IPS-20b (cell line): Measurements from ENCODE around the gene CYP1A2.

ENCODE experiments used
- H3K27ac ChIP-seq: one replicate; pipeline ENCODE4 v1.5.1; 2013; ENCODE audit warnings: low read length
- H3K27me3 ChIP-seq: 2 replicates; pipeline ENCODE4 v1.6.1; 2013; ENCODE audit warnings: mild to moderate bottlenecking, low read length, inconsistent platforms; ENCODE audit not compliant: insufficient read depth
- H3K36me3 ChIP-seq: 2 replicates; pipeline ENCODE4 v1.6.1; 2013; ENCODE audit warnings: low read depth, mild to moderate bottlenecking, inconsistent platforms, low read length, moderate library complexity; ENCODE audit not compliant: insufficient read depth
- H3K4me1 ChIP-seq: 2 replicates; pipeline ENCODE4 v1.6.1; 2013; ENCODE audit warnings: mild to moderate bottlenecking, control low read depth, inconsistent platforms, low read length, moderate library complexity; ENCODE audit not compliant: insufficient read depth
- H3K4me3 ChIP-seq: 2 replicates; pipeline ENCODE4 v1.5.1; 2013; ENCODE audit warnings: mild to moderate bottlenecking, low read length, inconsistent platforms
- H3K9ac ChIP-seq: 2 replicates; pipeline ENCODE4 v1.6.1; 2013; ENCODE audit warnings: low read depth, mild to moderate bottlenecking, inconsistent platforms, low read length, moderate library complexity
- H3K9me3 ChIP-seq: 2 replicates; pipeline ENCODE4 v1.6.1; 2013; ENCODE audit warnings: mild to moderate bottlenecking, low read depth, low read length, inconsistent platforms; ENCODE audit not compliant: insufficient read depth

The CYP1A2 gene

DNA sequence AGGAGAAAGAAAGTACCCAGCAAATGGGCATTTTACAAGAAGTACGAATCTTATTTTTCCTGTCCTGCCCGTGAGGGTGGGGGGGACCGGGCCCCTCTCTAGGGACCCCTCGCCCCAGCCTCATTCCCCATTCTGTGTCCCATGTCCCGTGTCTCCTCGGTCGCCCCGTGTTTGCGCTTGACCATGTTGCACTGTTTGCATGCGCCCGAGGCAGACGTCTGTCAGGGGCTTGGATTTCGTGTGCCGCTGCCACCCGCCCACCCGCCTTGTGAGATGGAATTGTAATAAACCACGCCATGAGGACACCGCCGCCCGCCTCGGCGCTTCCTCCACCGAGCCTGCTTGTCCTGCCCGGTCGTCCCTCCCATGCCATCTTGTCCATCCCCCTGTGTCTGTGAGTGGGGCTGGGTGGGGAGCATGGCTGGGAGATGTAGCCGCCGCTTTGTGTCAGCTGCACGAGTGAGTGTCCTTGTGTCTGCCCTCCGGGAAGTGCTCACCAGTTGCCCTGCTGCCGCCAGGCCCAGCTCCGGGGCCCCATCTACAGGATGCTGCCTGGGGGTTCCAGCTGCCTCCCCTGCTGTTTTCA is 54.3 kb downstream of the CYP1A2 start:
- Histone ChIP-seq H3K4me1 (no peaks in the 10 kb centered on the region), H3K9ac (no peak overlapping the region), H3K36me3 (peaks cover 34% of the 10 kb centered on the region)

DNA sequence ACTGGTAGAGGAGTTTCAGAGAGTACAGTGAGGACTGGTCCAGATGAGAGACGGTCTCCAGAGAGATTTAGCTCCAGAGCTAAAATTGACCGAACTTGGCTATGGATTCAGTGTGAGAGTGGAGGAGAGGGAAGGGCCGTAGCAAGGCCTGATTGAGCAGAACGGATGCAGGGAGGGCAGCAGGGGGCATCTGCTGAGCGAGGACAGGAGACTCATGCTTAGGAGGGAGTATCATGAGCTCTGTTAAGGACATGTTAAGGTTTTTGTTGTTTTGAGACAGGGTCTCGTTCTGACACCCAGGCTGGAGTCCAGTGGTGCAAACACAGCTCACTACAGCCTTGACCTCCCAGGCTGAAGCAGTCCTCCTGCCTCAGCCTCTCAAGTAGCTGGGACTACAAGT is 56.3 kb downstream of the CYP1A2 start:
- peaks cover 30% of the 10 kb centered on the region for H3K36me3 ChIP-seq
- no peak overlapping the region for H3K9ac ChIP-seq

More for the DNA sequence above, 54.3 kb downstream of the CYP1A2 start:
- Histone ChIP-seq H3K4me3 (no peak overlapping the region), H3K9me3 (no peaks in the 10 kb centered on the region), H3K27ac (no peak overlapping the region), H3K27me3 (no peaks in the 10 kb centered on the region)

More for the DNA sequence above, 56.3 kb downstream of the CYP1A2 start:
- Histone ChIP-seq H3K27ac (no peak overlapping the region), H3K4me1 (peaks cover 2% of the 10 kb centered on the region; the same call in 1 of the 2 replicates), H3K9me3 (no peaks in the 10 kb centered on the region), H3K4me3 (no peak overlapping the region), H3K27me3 (no peaks in the 10 kb centered on the region)
